Cerebellar cortex (tissue), 1 donor: ENCODE measurements around the gene ZNF714.
"Not testable (repeated sequence)": the region's sequence is repeated elsewhere in the genome, so short reads cannot be mapped to it uniquely, and the experiment has no call there.

Source experiments
- DNase-seq: peaks from one replicate; pipeline ENCODE4 v3.0.0-alpha.2; 2015; ENCODE audit warnings: low spot score

Gene ZNF714

GRCh38 chr19:21130097-21130775 is 48.2 kb downstream of the ZNF714 start:
- DNase-seq, result no peak

GRCh38 chr19:21133633-21134032 is 51.6 kb downstream of the ZNF714 start:
- no peak for DNase-seq

- no peak for DNase-seq
Observed at GRCh38 chr19:21134934-21135366, 52.9 kb downstream of the ZNF714 start.

GRCh38 chr19:21135433-21135832 is 53.4 kb downstream of the ZNF714 start:
- DNase-seq, result no peak

- DNase-seq, result no peak
Observed at GRCh38 chr19:21138130-21138529, 56.1 kb downstream of the ZNF714 start.

GRCh38 chr19:21141006-21141405 is 59.0 kb downstream of the ZNF714 start:
- DNase-seq, result not testable (repeated sequence)

- peak; percentile 98 for DNase-seq
Observed at GRCh38 chr19:21141787-21142464, 59.9 kb downstream of the ZNF714 start, which contains the start of gene ZNF431. Gene ZNF431, plus strand, starts transcription at chr19:21142040. Its CDS starts 144 bp downstream, at chr19:21142184.

- no peak for DNase-seq
Observed at GRCh38 chr19:21143428-21143827, 61.4 kb downstream of the ZNF714 start.

- no peak for DNase-seq
Observed at GRCh38 chr19:21143854-21144253, 61.9 kb downstream of the ZNF714 start.

GRCh38 chr19:21147540-21147939 is 65.5 kb downstream of the ZNF714 start:
- no peak for DNase-seq

GRCh38 chr19:21148681-21149080 is 66.7 kb downstream of the ZNF714 start:
- no peak for DNase-seq

GRCh38 chr19:21149877-21150276 is 67.9 kb downstream of the ZNF714 start:
- no peak for DNase-seq

- no peak for DNase-seq
Observed at GRCh38 chr19:21151460-21151859, 69.5 kb downstream of the ZNF714 start.

GRCh38 chr19:21158523-21159135 is 76.6 kb downstream of the ZNF714 start:
- no peak for DNase-seq

- no peak for DNase-seq
Observed at GRCh38 chr19:21164541-21164940, 82.5 kb downstream of the ZNF714 start.

- no peak for DNase-seq
Observed at GRCh38 chr19:21166436-21166835, 84.4 kb downstream of the ZNF714 start.
